Uterus (tissue), 4 donors: ENCODE results near the gene PHYKPL. TPM values are rescaled to one million over a fixed set of nuclear protein-coding genes. Genes with fewer than 3 reads are reported as not detected.
A peak's percentile ranks its signal among the peaks of the same experiment; 100 is the strongest.

ENCODE experiments used
- DNase-seq, 2 donors: peaks; one replicate each; pipeline ENCODE4 v3.0.0-alpha.2; 2019 to 2020
- H3K27ac ChIP-seq, 2 donors: fragments of 200-600 bp; sonication (generic); 1 replicate in 1 of 2; 2 replicates in 1 of 2; pipeline ENCODE4 v1.5.1; 2016 to 2018
- H3K27me3 ChIP-seq, 2 donors: fragments of 200-600 bp; sonication (generic); one replicate each; pipeline ENCODE4 v1.5.1; 2018 to 2019; ENCODE audit warnings: control low read depth in 1 of 2
- H3K36me3 ChIP-seq, 2 donors: fragments of 200-600 bp; sonication (generic); one replicate each; pipeline ENCODE4 v1.5.1; 2019; ENCODE audit warnings: control low read depth in 1 of 2
- H3K4me1 ChIP-seq, 2 donors: fragments of 200-600 bp; sonication (generic); one replicate each; pipeline ENCODE4 v1.5.1; 2018 to 2019; ENCODE audit warnings: control low read depth in 1 of 2
- H3K4me3 ChIP-seq, 2 donors: fragments of 200-600 bp; sonication (generic); 1 replicate in 1 of 2; 2 replicates in 1 of 2; pipeline ENCODE4 v1.5.1; 2018 to 2019; ENCODE audit warnings: mild to moderate bottlenecking in 1 of 2
- H3K9me3 ChIP-seq, 2 donors: fragments of 200-600 bp; sonication (generic); one replicate each; pipeline ENCODE4 v1.5.1; 2019; ENCODE audit warnings: control low read depth in 1 of 2
- POLR2A ChIP-seq, 2 donors: fragments of 450-650 bp; IDR thresholded peaks; one replicate each; pipeline ENCODE4 v1.6.1; 2016; ENCODE audit warnings: antibody characterized with exemption in 2 of 2, mild to moderate bottlenecking in 1 of 2, moderate library complexity in 1 of 2
- intact Hi-C: fragments of 100-400 bp; cut with DNase I; formaldehyde crosslinking; loops from one replicate; pipeline ENCODE4 v1.15.1; 2023; ENCODE audit warnings: low total_unique reads
- total RNA-seq, 4 donors: library from RNA; depleted of rRNA in 3 of 4; stranded (reverse); fragments of >200 nt in 3 of 4; gene quantifications; one replicate each; pipeline versions ENCODE4 v1.1.0 to v1.2.4, GENCODE V29; 2014 to 2023
- TF ChIP-seq, protein P1 (sequence below), 4 experiments: fragments of 200-600 bp in 2 of 4; fragments of 450-650 bp in 2 of 4; sonication (generic) in 2 of 4; IDR thresholded peaks; one replicate each; pipeline ENCODE4 v1.5.1; 2016 to 2019; ENCODE audit warnings: antibody characterized with exemption in 4 of 4, mild to moderate bottlenecking in 2 of 4, moderate library complexity in 1 of 4
- donor health status: DM: yes; HTN: yes; CAD: no.

PHYKPL gene
- total RNA-seq, 4 donors from 2014 or later: 41.5 to 129 (median 89.9) TPM

DNA sequence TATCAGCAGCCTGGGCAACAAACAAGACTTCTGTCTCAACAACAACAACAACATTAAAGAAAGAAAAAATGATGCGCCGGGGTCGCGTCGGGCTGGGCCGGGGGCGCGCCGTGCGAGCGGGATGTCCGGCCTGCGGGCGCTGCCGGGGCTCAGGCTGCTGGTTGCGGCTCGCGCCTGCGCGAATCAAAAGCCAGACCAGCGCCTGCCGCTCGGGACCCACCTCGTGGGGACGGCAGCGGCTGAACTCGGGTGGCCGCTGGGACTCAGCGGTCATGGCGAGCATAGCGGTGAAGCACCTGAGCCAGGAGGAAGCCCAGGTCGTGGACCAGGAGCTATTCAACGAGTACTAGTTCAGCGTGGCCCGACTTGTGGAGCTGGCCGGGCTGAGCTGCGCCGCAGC, 67.0 kb downstream of the PHYKPL start:
- intact Hi-C loops: no loop called here
- no peaks in the 10 kb centered on the region for H3K27me3 ChIP-seq
- H3K4me3 ChIP-seq: no peak overlapping the region
- no peaks in the 10 kb centered on the region for H3K9me3 ChIP-seq
- peaks cover 0 to 5% of the 10 kb centered on the region in 2 donors for H3K4me1 ChIP-seq
- DNase-seq: no peak
- H3K36me3 ChIP-seq: no peaks in the 10 kb centered on the region
- TF ChIP-seq, protein P1, sequence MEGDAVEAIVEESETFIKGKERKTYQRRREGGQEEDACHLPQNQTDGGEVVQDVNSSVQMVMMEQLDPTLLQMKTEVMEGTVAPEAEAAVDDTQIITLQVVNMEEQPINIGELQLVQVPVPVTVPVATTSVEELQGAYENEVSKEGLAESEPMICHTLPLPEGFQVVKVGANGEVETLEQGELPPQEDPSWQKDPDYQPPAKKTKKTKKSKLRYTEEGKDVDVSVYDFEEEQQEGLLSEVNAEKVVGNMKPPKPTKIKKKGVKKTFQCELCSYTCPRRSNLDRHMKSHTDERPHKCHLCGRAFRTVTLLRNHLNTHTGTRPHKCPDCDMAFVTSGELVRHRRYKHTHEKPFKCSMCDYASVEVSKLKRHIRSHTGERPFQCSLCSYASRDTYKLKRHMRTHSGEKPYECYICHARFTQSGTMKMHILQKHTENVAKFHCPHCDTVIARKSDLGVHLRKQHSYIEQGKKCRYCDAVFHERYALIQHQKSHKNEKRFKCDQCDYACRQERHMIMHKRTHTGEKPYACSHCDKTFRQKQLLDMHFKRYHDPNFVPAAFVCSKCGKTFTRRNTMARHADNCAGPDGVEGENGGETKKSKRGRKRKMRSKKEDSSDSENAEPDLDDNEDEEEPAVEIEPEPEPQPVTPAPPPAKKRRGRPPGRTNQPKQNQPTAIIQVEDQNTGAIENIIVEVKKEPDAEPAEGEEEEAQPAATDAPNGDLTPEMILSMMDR (IDR thresholded peaks at IDR 0.05): no peak
- no peak for TF ChIP-seq POLR2A (IDR thresholded peaks at IDR 0.05)
- H3K27ac ChIP-seq: no peak overlapping the region

DNA sequence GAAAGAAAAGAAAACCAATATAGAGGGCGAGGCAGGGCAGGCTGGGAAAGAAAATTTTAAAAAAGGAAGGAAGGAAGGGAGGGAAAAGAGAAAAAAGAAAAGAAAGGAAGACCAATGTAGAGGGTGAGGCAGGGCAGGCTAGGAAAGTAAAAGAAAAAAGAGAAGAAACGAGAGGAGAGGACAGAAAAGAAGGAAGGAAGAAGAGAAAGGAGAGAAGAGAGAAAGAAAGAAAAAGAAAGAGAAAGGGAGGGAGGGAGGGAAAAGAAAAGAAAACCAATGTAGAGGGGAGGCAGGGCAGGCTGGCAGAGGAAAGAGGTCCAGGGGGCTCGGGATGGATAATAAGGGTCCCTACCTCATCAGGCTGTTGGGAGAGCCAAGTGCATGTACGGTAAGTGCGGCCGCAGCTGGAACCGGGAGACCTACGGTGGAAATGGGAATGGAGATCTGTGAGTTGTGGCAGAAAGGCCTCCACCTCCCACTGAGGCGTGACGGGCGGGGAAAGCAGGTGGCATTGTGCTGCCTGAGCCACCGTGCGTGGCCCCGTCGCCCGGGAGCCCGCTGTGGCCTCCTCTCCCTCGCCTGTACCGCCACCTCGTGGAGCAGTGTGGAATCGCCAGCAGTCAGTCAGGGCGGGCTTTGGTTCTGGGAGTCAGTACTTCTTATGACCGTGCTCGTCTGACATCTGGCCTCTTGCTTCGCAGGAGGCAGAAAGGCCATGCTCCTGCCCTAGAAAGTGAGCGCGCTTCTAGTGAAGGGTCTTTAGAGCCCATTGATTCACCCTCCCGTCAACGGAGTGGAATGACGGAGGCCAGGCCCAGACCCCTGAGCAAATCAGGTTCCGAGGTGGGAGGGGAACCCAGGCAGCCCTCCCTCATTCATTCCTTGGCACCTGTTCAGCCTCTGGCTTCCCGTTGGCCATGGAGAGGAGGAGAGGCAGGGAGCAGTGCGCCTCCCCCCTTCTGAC, 68.5 kb downstream of the PHYKPL start:
- no peaks in the 10 kb centered on the region for H3K27me3 ChIP-seq
- no peak overlapping the region for H3K4me3 ChIP-seq
- no peaks in the 10 kb centered on the region for H3K36me3 ChIP-seq
- no peaks in the 10 kb centered on the region for H3K9me3 ChIP-seq
- no peak overlapping the region for H3K27ac ChIP-seq
- intact Hi-C loops: loop anchor here (5.0 kb wide), 1 partner anchor 92 kb away; no protein-coding TSS in a partner anchor
- TF ChIP-seq POLR2A (IDR thresholded peaks at IDR 0.05): peak in 1 of 2 donors; percentile 19
- TF ChIP-seq, protein P1 (IDR thresholded peaks at IDR 0.05): peak; percentile 98 to 99 (median 98)
- peak; percentile 72 to 85 for DNase-seq
- H3K4me1 ChIP-seq: peaks cover 0 to 5% of the 10 kb centered on the region in 2 donors

DNA sequence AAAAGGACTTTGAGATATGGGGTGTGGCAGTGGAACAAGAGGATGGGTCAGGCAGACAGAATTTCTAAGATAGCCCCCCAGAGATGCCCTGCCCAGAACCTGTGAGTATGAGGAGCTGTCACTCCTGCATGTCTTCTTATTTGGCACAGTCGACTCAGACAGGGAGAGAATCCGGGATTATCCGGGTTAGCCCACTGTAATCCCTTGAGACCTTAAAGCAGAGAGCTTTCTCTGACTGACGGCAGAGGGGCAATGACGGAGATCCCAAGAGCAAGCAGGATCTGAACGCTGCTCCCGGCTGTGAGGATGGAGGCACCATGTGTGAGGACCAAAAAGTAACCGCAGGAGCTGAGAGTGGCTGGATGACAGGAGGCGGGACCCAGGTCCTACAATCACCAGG, 70.1 kb downstream of the PHYKPL start:
- H3K4me3 ChIP-seq: no peak overlapping the region
- intact Hi-C loops: loop anchor here (5.0 kb wide), 1 partner anchor 90 kb away; no protein-coding TSS in a partner anchor
- H3K9me3 ChIP-seq: no peaks in the 10 kb centered on the region
- peaks cover 0 to 5% of the 10 kb centered on the region in 2 donors for H3K4me1 ChIP-seq
- no peaks in the 10 kb centered on the region for H3K27me3 ChIP-seq
- H3K27ac ChIP-seq: no peak overlapping the region
- TF ChIP-seq, protein P1 (IDR thresholded peaks at IDR 0.05): no peak
- no peak for TF ChIP-seq POLR2A (IDR thresholded peaks at IDR 0.05)
- H3K36me3 ChIP-seq: no peaks in the 10 kb centered on the region
- no peak for DNase-seq

DNA sequence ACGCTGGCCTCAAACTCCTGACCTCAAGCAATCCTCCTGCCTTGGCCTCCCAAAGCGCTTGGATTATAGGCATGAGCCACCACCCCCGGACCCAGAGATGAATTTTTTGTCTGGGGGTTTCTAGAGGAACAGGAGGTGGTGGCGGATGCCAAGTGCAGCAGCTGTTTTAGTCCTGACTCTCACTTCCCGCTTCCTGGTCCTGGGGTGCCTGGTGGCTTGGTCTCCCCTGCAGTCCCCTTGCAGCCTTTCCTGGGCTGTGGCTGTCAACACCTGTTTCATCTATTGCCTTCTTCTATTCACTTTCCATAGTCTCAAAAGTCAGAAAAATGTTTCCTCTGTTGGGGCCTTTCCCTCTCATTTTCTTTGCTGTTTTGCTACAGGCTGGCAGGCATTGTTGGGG, 72.4 kb downstream of the PHYKPL start:
- Histone ChIP-seq H3K27me3 (no peaks in the 10 kb centered on the region), H3K27ac (no peak overlapping the region), H3K36me3 (no peaks in the 10 kb centered on the region), H3K4me1 (peaks cover 0 to 5% of the 10 kb centered on the region in 2 donors), H3K4me3 (no peak overlapping the region), H3K9me3 (no peaks in the 10 kb centered on the region)
- intact Hi-C loops: loop anchor here (5.0 kb wide), 1 partner anchor 88 kb away; no protein-coding TSS in a partner anchor
- TF ChIP-seq POLR2A (IDR thresholded peaks at IDR 0.05): no peak
- TF ChIP-seq, protein P1 (IDR thresholded peaks at IDR 0.05): no peak
- no peak for DNase-seq

Other genes starting within 250 kb of the PHYKPL start
- gene PROP1, start 236.6 kb downstream of the PHYKPL start, total RNA-seq: not detected
- 1 to 10 TPM in 3 of 4 donors, under 1 TPM in 1; 0.59 to 9.6 (median 1.6) TPM for gene N4BP3, start 119.3 kb downstream of the PHYKPL start, total RNA-seq
- 10 to 100 TPM; 29.7 to 52.3 (median 39.9) TPM for gene RMND5B, start 101.8 kb downstream of the PHYKPL start, total RNA-seq
- 100 to 1,000 TPM in 3 of 4 donors, 10 to 100 TPM in 1; 83.4 to 180 (median 147) TPM for gene NHP2, start 78.9 kb downstream of the PHYKPL start, total RNA-seq
- not detected for gene GMCL2, start 45.4 kb downstream of the PHYKPL start, total RNA-seq
- gene HNRNPAB, start 28.3 kb downstream of the PHYKPL start, total RNA-seq: 100 to 1,000 TPM in 1 of 4 donors, 10 to 100 TPM in 3; 45.1 to 112 (median 73.4) TPM